Measurements from ENCODE around the gene ATP5PO. TPM values are rescaled to one million over a fixed set of nuclear protein-coding genes. Genes with fewer than 3 reads are reported as not detected.

The ATP5PO gene
- total RNA-seq, 1 experiment from 2014 or later = 254 TPM

DNA sequence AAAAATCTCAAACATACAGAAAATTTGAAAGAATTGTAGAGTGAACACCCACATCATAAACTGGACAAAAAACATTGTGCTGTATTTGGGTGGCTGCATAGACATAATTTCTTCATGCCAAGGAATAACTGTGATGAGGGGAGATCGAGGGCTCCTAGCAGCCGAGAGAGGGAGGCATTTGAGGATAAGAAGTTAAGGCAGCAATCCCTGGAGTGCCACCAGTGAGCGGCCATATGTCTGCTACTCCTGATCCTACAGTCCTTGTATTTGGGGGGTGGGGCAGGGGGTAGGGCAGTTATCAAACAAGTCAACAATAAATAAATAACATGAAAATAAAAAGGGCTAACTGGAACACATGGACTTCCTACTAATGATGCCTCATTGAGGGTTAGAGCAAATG is 54.5 kb downstream of the ATP5PO start:
- TF ChIP-seq, protein P1, sequence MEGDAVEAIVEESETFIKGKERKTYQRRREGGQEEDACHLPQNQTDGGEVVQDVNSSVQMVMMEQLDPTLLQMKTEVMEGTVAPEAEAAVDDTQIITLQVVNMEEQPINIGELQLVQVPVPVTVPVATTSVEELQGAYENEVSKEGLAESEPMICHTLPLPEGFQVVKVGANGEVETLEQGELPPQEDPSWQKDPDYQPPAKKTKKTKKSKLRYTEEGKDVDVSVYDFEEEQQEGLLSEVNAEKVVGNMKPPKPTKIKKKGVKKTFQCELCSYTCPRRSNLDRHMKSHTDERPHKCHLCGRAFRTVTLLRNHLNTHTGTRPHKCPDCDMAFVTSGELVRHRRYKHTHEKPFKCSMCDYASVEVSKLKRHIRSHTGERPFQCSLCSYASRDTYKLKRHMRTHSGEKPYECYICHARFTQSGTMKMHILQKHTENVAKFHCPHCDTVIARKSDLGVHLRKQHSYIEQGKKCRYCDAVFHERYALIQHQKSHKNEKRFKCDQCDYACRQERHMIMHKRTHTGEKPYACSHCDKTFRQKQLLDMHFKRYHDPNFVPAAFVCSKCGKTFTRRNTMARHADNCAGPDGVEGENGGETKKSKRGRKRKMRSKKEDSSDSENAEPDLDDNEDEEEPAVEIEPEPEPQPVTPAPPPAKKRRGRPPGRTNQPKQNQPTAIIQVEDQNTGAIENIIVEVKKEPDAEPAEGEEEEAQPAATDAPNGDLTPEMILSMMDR (conservative IDR thresholded peaks at IDR 0.05; ENCODE audit: low read depth, low read length) = no peak
- TF ChIP-seq EZH2 (IDR thresholded peaks at IDR 0.05; ENCODE audit: borderline replicate concordance, low read depth, low read length, poor library complexity, severe bottlenecking) = no peak
- Histone ChIP-seq H3K27ac (ENCODE audit: low read depth, low read length, poor library complexity, severe bottlenecking) (no peak overlapping the region), H3K4me3 (ENCODE audit: low read depth, low read length, poor library complexity, severe bottlenecking) (no peak overlapping the region), H3K9me3 (ENCODE audit: low read depth, low read length, poor library complexity, severe bottlenecking) (no peaks in the 10 kb centered on the region), H3K4me1 (ENCODE audit: insufficient read depth, low read length, poor library complexity, severe bottlenecking) (no peaks in the 10 kb centered on the region), H3K27me3 (replicated peaks; ENCODE audit: insufficient read depth, low read depth, low read length, poor library complexity) (no peaks in the 10 kb centered on the region), H3K36me3 (ENCODE audit: insufficient read depth, low read length, poor library complexity, severe bottlenecking) (no peaks in the 10 kb centered on the region)
- intact Hi-C loops (cut with micrococcal nuclease; ENCODE audit: unreplicated experiment) = no loop called here
- ChIA-PET POLR2A (ENCODE audit: low non-redundant PET) (no interaction called here), CTCF (no interaction called here)
- no peak for DNase-seq (ENCODE audit: low spot score)
- no TSS peak for BruUV-seq (replicated peaks)

DNA sequence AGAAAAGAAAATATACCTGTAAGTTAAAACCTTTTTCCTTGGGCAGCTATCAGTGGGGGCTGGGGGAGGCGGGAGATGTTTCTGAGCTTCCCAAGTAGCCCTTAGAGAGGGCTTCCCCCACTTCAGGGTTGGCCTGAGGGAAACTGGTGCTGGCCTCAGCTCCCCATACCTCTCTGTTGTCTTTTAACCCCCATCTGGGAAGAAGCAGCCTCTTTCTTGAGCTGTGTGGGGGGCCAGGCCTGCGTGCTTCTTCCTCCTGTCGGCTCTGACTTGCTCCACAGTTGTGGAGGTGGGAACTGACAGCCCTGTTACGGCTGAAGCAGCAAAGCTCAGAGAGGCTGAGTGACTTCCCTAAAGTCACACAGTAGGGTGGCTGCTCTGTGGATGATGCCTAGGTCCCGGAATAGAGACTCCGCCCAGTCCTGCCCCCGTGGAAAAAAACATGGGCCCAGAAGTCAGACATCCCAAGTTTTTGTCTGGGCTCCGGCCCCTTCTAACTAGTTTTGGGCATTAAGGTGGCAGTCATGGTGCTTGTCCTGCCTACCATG is 55.2 kb downstream of the ATP5PO start:
- TF ChIP-seq EZH2 (IDR thresholded peaks at IDR 0.05; ENCODE audit: borderline replicate concordance, low read depth, low read length, poor library complexity, severe bottlenecking) = no peak
- TF ChIP-seq, protein P1 (conservative IDR thresholded peaks at IDR 0.05; ENCODE audit: low read depth, low read length) = no peak
- no peak overlapping the region for H3K4me3 ChIP-seq (ENCODE audit: low read depth, low read length, poor library complexity, severe bottlenecking)
- H3K27me3 ChIP-seq (replicated peaks; ENCODE audit: insufficient read depth, low read depth, low read length, poor library complexity) = no peaks in the 10 kb centered on the region
- no peaks in the 10 kb centered on the region for H3K9me3 ChIP-seq (ENCODE audit: low read depth, low read length, poor library complexity, severe bottlenecking)
- POLR2A ChIA-PET (ENCODE audit: low non-redundant PET) = no interaction called here
- H3K36me3 ChIP-seq (ENCODE audit: insufficient read depth, low read length, poor library complexity, severe bottlenecking) = no peaks in the 10 kb centered on the region
- CTCF ChIA-PET = no interaction called here
- no peak for DNase-seq (ENCODE audit: low spot score)
- BruUV-seq (replicated peaks) = no TSS peak
- H3K4me1 ChIP-seq (ENCODE audit: insufficient read depth, low read length, poor library complexity, severe bottlenecking) = no peaks in the 10 kb centered on the region
- H3K27ac ChIP-seq (ENCODE audit: low read depth, low read length, poor library complexity, severe bottlenecking) = no peak overlapping the region
- intact Hi-C loops (cut with micrococcal nuclease; ENCODE audit: unreplicated experiment) = no loop called here

DNA sequence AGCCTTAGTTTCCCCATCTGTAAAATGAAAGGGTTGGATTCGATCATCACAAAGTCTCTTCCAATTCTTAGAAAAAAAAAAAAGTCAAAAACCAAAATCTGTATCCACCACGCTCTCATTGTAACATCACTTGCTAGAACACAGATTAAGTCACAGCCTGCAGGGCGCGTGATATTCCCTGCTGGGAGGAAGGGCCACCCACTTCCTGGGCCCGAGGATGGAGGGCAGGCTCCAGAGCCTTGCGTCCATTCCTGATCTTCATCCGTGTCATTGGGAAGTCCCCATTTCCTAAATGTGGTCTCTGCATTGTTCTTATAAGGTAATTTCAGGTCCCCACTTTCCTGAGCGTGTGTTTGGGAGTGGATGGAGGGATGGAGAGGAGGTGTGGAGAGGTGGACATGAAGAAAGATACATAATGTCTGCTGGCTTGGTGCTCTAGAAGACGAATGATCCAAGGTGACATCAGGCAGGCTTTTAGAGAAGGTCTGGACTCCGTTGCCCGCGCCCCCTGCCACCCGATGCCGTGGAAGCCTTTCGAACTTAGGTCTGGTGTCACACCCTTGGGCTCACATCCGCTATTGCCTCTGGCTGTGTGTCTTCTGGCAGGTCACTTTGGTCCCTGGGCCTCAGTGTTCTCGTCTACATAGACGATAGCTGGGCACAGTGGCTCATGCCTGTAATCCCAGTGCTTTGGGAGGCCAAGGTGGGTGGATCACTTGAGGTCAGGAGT is 56.1 kb downstream of the ATP5PO start:
- Histone ChIP-seq H3K4me1 (ENCODE audit: insufficient read depth, low read length, poor library complexity, severe bottlenecking) (no peaks in the 10 kb centered on the region), H3K27ac (ENCODE audit: low read depth, low read length, poor library complexity, severe bottlenecking) (no peak overlapping the region), H3K4me3 (ENCODE audit: low read depth, low read length, poor library complexity, severe bottlenecking) (no peak overlapping the region), H3K36me3 (ENCODE audit: insufficient read depth, low read length, poor library complexity, severe bottlenecking) (no peaks in the 10 kb centered on the region), H3K9me3 (ENCODE audit: low read depth, low read length, poor library complexity, severe bottlenecking) (no peaks in the 10 kb centered on the region), H3K27me3 (replicated peaks; ENCODE audit: insufficient read depth, low read depth, low read length, poor library complexity) (no peaks in the 10 kb centered on the region)
- no TSS peak for BruUV-seq (replicated peaks)
- CTCF ChIA-PET = no interaction called here
- POLR2A ChIA-PET (ENCODE audit: low non-redundant PET) = no interaction called here
- intact Hi-C loops (cut with micrococcal nuclease; ENCODE audit: unreplicated experiment) = no loop called here
- no peak for DNase-seq (ENCODE audit: low spot score)
- no peak for TF ChIP-seq EZH2 (IDR thresholded peaks at IDR 0.05; ENCODE audit: borderline replicate concordance, low read depth, low read length, poor library complexity, severe bottlenecking)
- TF ChIP-seq, protein P1 (conservative IDR thresholded peaks at IDR 0.05; ENCODE audit: low read depth, low read length) = no peak

Measured in A673 (cell line).